GM12891 (cell line): Measurements from ENCODE around the gene KCTD1. TPM values are rescaled to one million over a fixed set of nuclear protein-coding genes. Genes with fewer than 3 reads are reported as not detected.

Experiments
- DNase-seq: peaks from one replicate; pipeline ENCODE4 v3.0.0; 2011; ENCODE audit warnings: low spot score; ENCODE audit not compliant: insufficient read length
- FAIRE-seq: peaks from 2 replicates; lab custom pipeline; 2011; peaks lifted over from hg19 to GRCh38; lab: Jason Lieb, UNC
- PAX5 ChIP-seq: IDR thresholded peaks from 2 replicates; pipeline ENCODE4 v1.6.1; 2011; ENCODE audit warnings: low read length, moderate library complexity, mild to moderate bottlenecking; ENCODE audit not compliant: insufficient read depth, severe bottlenecking
- POLR2A ChIP-seq: IDR thresholded peaks from 2 replicates; pipeline ENCODE4 v1.6.1; 2011; ENCODE audit warnings: low read depth, low read length, control low read depth
- POLR2AphosphoS5 ChIP-seq: IDR thresholded peaks from 2 replicates; pipeline ENCODE4 v1.6.1; 2011; ENCODE audit warnings: low read depth, low read length, control low read depth
- POU2F2 ChIP-seq: IDR thresholded peaks from 2 replicates; pipeline ENCODE4 v1.6.1; 2011; ENCODE audit warnings: low read depth, mild to moderate bottlenecking, control low read depth, low read length, moderate library complexity
- SPI1 ChIP-seq: IDR thresholded peaks from 2 replicates; pipeline ENCODE4 v1.6.1; 2011; ENCODE audit warnings: low read depth, low read length, control low read depth
- TAF1 ChIP-seq: IDR thresholded peaks from 2 replicates; pipeline ENCODE4 v1.6.1; 2011; ENCODE audit warnings: low read depth, low read length, control low read depth
- polyA plus RNA-seq: library from polyadenylated mRNA; unstranded; fragments of >200 nt; gene quantifications from one replicate; pipeline ENCODE4 v1.2.1, GENCODE V29; 2012; ENCODE audit warnings: low read depth, missing spikeins, inconsistent platforms; ENCODE audit not compliant: missing spikeins

KCTD1 gene
- polyA plus RNA-seq, result 4.6 TPM

- FAIRE-seq, result peak; percentile 89
- no peak for TF ChIP-seq POLR2A
- peak; percentile 81 for DNase-seq
Measured at GRCh38 chr18:26548415-26549262, at the start of gene KCTD1. Gene KCTD1, minus strand, starts transcription at chr18:26548553. Its CDS starts 17 bp downstream, at chr18:26548536.

- FAIRE-seq (no peak), DNase-seq (no peak)
- TF ChIP-seq POLR2AphosphoS5 (no peak), PAX5 (no peak), SPI1 (no peak), POU2F2 (no peak), POLR2A (no peak), TAF1 (no peak)
Measured at GRCh38 chr18:26593365-26594320, 45.3 kb upstream of the KCTD1 start.

- DNase-seq (no peak), FAIRE-seq (no peak)
- TF ChIP-seq TAF1 (no peak), POLR2A (no peak), POLR2AphosphoS5 (no peak), POU2F2 (no peak), PAX5 (no peak), SPI1 (no peak)
Measured at GRCh38 chr18:26584745-26585144, 36.4 kb upstream of the KCTD1 start.

- FAIRE-seq (no peak), DNase-seq (no peak)
Measured at GRCh38 chr18:26579941-26580618, 31.7 kb upstream of the KCTD1 start.

GRCh38 chr18:26575865-26576217 lies 27.5 kb upstream of the KCTD1 start:
- DNase-seq, result no peak
- TF ChIP-seq POLR2A (no peak), PAX5 (no peak), POU2F2 (no peak), SPI1 (no peak), TAF1 (no peak), POLR2AphosphoS5 (no peak)
- FAIRE-seq, result no peak

More at GRCh38 chr18:26579941-26580618, 31.7 kb upstream of the KCTD1 start:
- TF ChIP-seq POLR2A (no peak), TAF1 (no peak), POU2F2 (no peak), SPI1 (no peak), PAX5 (no peak), POLR2AphosphoS5 (no peak)

- DNase-seq (no peak), FAIRE-seq (peak; percentile 85)
- TF ChIP-seq POLR2A, result no peak
- TF ChIP-seq SPI1, result no peak
- TF ChIP-seq PAX5, result no peak
- no peak for TF ChIP-seq TAF1
- no peak for TF ChIP-seq POU2F2
- no peak for TF ChIP-seq POLR2AphosphoS5
Measured at GRCh38 chr18:26574958-26575864, 26.9 kb upstream of the KCTD1 start.

GRCh38 chr18:26568926-26569665 lies 20.7 kb upstream of the KCTD1 start:
- FAIRE-seq (no peak), DNase-seq (no peak)
- TF ChIP-seq POLR2AphosphoS5, result no peak
- TF ChIP-seq PAX5, result no peak
- no peak for TF ChIP-seq POU2F2
- TF ChIP-seq POLR2A, result no peak

GRCh38 chr18:26568513-26568912 lies 20.2 kb upstream of the KCTD1 start:
- DNase-seq (no peak), FAIRE-seq (no peak)
- no peak for TF ChIP-seq PAX5
- TF ChIP-seq POLR2A, result no peak
- no peak for TF ChIP-seq SPI1
- TF ChIP-seq TAF1, result no peak
- TF ChIP-seq POU2F2, result no peak
- no peak for TF ChIP-seq POLR2AphosphoS5
